GM19468 (cell line): ENCODE data around the gene CDKN1A.
"Not testable (repeated sequence)": the region's sequence is repeated elsewhere in the genome, so short reads cannot be mapped to it uniquely, and the experiment has no call there.

Source experiments
- ATAC-seq: cut with Tn5 transposase; IDR thresholded peaks from one replicate; pipeline ENCODE4 v1.9.1; 2021; ENCODE audit warnings: mild to moderate bottlenecking, moderate library complexity, moderate number of reproducible peaks; ENCODE audit not compliant: unreplicated experiment; ENCODE audit errors: extremely low read depth

The CDKN1A gene

DNA sequence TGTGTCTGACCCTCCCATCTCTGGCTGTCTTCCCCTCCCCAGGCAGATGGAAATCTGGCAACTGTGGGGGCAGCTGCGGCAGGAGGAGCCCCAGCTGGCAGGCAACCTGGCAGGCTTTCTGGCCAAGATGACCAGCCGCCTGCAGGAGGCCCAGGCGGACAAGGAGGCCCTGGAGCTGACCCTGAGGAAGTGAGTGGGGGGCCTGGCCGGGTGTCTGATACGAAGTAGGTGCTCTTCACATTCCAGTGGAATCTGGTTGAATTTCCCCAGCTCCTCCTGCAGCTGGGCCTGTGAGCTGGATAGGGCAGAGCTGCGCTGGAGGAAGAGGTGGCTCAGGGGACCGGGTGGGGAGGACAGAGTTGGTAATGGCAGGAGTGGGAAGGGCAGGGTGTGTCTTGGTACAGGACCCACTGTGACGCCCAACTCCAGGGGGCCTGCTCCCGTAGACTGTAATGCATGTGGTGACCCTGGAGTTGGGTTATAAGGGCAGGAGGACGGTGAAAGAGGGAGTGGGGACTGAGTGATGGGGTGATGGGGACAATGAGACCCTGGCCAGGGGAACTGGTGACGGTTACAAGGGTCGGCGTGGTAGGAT is 38.8 kb downstream of the CDKN1A start:
- ATAC-seq = no peak

DNA sequence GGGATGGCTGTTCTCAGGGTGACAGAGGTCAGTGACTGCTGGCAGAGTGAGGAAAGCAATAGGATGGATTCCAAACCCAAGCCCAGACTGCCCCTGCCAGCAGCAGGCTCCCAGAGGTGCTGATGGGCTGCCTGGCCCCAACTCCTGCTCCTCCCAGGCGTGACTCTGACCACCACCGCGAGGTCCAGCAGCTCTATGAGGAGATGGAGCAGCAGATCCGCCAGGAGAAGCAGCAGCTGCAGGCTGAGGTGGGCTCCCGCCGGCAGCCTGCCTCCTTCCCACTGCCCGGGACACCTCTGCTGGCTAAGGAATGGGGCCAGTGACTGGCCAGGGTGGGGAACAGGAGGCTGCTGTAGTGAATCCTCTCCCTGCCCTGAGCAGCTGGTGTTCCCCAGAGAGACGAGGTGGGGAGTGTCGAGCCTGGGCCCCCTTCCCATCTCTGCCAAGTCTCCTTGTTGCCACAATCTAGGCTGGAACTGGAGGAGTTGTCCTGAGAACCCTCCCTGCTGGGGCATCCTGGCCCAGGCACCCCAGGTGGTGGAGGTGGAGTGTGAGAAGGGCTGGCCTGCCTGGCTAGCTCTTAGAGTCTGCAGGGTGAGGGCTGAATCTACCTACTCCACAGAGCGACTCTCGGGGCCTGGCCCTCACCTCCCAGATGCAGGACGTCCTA is 39.5 kb downstream of the CDKN1A start:
- ATAC-seq = no peak

DNA sequence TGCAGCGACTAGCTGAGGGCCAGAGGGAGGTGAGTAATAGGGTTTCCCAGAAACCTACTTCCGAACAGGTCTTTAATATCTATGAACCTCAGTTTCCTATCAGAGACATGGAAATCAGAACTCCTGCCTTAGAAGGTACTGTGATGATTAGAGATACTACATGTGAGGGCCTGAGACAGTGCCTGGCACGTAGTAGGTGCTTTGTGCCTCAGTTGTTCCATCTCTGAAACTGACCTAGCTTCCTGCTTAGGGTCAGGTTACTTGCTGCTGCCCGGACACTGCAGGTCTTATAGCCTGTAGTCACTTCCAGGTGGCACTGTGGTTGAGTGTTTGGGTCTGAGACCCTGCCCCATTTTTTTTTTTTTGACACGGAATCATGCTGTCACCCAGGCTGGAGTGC is 40.0 kb downstream of the CDKN1A start:
- no peak for ATAC-seq

DNA sequence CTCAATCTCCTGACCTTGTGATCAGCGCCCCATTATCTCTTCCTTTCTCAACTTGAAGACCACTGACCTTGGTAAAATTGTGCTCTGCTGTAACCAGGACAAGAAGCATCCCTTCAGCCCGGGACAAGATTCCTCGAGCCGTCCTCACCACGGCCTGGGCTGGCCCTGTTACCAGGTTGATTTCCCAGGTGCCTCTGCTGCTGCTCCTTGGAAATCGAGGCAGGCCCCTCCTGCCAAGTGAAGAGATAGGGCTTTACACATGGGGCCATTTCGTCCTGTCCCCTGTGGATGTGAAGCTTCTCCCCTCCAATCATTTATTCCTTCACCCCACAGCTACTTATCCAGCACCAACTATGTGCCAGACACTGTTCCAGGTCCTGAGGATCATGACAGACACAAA is 40.6 kb downstream of the CDKN1A start:
- no peak for ATAC-seq

DNA sequence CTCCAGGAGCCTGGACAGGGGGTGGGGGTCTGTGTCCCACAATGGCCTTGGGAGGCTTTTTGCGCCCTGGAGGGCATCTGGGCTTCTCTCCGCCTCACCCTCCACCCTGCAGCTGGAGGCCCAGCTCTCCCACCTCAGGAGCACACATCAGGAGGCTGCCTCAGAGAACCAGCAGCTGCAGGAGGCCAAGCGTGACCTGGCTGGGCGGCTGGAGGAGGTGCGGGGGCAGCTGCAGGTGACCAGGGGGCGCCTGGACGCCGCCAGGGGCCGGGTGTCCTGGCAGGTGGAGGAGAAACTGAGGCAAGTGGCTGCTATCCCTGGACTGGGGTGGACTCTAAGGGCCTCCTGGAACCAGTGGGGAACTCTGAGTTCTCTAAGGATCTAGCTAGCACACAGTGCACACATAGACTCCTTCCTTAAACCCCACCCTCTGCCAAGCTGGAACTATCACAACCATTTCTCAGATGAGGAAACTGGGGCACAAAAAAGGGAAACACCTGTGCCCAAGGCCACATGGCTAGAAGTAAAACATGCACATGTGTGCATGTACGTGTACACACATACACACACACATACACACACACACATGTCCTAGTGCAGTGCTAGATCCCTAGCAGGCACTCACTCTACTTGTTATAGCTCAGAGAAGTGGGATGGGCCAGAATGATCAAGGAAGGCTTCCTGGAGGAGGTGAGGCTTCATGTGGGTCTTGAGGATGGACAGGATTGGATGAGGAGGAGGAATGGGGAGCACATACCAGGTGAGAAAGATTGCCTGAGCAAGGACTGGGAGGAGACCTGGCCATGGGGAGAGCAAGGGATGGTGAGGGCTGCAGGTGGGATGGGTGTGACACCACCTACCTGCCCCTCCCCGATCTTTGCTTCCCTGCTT is 42.0 kb downstream of the CDKN1A start:
- no peak for ATAC-seq

DNA sequence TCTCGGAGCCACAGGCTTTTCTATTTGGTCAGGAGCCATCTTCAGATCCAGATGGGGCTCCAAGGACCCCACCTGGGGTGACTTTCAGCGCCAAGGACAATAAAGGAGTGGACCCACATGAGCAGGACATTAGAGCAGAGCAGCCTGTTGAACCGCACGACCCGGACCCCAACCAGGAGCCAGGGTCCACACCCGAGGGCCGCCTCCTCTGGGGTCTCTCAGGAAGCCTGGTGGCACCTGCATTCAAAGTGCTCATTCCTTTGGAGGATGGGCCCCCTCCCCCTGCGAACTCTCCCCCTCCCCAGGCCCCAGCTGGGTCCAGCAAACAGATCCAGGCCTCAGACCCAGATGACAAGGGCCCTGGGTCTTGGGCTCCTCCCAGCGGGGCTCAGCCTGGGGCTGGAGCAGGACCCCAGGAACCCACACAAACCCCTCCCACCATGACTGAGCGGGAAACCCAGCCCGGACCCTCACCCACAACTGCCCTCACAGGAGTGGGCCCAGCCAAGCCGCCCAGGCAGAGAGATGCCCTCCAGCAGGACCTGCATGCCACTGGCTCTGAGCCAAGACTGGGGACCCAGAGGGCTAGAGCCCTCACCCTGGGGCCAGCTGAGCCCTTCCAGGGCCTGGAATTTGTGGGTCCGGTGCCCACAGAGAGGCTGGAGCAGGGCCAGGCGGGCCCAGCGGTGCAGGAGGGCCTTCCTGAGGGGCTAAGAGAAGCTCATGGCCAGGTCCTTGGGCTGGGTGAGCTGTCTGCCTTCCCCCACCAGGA is 43.0 kb downstream of the CDKN1A start:
- no peak for ATAC-seq

DNA sequence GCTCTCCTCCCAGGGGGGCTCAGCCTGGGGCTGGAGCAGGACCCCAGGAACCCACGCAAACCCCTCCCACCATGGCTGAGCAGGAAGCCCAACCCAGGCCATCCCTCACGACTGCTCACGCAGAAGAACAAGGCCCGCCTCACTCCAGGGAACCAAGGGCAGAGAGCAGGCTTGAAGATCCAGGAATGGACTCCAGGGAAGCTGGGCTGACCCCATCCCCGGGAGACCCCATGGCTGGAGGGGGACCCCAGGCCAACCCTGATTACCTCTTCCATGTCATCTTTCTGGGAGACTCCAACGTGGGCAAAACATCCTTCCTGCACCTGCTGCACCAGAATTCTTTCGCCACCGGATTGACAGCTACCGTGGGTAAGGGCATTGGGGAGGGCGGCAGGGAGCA is 43.9 kb downstream of the CDKN1A start:
- ATAC-seq = no peak

DNA sequence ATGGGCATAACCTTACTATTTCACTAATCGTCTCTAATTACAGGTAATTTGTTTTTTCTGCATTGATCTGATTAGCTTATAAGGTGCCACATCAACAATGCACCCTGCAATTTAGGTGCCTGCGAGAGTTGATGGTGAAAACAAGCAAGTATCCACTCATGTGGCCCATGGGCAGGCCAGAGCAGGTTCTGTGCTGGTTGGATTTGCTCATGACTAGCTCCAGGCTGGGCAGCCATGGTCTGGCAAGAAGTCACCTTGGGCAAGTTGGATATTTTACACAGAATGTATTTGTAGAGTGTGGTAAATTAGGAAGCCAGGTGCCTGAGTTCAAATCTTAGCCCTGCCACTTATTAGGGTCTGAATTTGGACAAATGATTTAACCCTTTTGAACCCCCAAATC is 44.4 kb downstream of the CDKN1A start:
- no peak for ATAC-seq

DNA sequence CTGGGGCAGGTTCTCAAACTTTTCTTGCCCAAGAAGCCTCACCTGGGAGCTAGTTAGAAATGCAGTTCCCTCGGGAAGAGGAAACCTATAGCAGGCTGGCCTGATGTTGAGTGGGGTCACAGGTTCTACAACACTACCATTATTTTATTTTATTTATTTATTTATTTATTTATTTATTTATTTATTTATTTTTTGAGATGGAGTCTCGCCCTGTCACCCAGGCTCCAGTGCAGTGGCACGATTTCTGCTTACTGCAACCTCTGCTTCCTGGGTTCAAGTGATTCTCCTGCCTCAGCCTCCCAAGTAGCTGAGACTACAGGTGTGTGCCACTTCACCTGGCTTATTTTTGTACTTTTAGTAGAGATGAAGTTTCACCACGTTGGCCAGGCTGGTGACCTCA is 45.5 kb downstream of the CDKN1A start:
- not testable (repeated sequence) for ATAC-seq

DNA sequence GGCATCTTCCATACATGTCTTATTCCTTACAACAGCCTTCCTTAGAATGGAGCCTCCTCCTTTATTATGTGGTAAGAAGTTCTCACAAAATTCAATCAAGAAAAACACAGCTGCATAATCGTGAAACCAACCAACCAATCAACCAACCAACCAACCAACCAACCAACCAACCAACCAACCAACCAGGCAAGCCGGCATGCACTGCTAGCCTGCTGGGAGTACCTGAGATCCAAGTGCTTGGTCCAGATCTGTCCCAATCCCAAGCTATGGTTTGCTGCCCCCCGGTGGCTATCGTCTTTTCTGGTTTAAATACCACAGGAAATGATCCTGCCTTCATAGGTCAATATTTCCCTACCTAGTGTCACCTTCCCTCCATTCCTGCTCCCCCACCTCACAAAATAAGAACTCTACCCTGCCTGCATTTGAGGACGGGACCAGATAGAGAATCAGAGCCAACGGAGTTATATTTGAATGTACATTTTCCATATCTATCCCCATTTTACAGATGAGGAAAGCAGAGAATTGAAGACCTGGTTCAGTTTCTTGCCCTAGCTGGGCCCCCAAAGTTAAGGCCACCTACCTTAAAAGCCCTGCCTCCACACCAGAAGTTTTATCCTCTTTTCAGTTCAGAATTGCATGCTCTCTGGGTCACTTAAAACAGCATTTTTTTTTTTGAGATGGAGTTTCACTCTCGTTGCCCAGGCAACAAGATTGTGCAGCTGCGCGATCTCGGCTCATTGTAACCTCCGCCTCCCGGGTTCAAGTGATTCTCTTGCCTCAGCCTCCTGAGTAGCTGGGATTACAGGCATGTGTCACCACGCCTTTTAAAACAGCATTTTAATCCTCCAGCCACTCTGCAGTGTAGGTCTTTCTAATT is 46.2 kb downstream of the CDKN1A start:
- ATAC-seq = no peak

DNA sequence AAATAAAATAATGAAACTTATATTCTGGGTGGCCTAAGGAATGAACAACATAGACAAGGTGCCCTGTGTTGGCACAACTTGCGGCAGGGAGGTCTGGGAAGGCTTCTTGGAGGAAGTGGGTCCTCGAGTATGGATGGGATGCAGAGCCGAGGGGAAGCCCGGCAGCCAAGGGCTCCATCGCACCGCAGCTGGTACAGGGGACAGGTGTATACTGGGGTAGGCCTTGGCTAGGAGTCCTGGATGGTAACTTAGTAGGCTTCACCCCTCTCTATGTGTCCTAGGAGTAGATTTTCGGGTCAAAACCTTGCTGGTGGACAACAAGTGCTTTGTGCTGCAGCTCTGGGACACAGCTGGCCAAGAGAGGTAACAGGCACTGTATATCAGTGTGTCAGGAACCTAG is 47.1 kb downstream of the CDKN1A start:
- ATAC-seq = no peak

DNA sequence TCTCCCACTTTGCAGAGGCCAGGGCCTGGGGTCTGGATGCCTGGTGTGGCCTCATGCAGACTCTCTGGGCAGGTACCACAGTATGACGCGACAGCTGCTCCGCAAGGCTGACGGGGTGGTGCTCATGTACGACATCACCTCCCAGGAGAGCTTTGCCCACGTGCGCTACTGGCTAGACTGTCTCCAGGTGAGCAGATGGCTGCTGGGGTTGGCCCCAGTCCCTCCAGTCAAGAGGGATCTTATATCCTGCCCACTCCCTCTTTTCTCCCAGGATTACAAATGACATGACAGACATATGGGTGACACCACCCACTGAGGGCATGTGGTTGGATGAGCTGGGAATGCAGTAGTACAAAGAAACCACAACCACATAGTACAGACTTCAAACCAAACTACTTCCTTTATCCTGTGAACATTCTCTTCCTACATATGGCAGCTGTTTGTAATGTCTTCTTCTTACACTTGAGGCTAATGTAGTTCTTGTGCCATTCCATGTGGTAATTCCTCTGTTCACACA is 49.0 kb downstream of the CDKN1A start:
- ATAC-seq = no peak

DNA sequence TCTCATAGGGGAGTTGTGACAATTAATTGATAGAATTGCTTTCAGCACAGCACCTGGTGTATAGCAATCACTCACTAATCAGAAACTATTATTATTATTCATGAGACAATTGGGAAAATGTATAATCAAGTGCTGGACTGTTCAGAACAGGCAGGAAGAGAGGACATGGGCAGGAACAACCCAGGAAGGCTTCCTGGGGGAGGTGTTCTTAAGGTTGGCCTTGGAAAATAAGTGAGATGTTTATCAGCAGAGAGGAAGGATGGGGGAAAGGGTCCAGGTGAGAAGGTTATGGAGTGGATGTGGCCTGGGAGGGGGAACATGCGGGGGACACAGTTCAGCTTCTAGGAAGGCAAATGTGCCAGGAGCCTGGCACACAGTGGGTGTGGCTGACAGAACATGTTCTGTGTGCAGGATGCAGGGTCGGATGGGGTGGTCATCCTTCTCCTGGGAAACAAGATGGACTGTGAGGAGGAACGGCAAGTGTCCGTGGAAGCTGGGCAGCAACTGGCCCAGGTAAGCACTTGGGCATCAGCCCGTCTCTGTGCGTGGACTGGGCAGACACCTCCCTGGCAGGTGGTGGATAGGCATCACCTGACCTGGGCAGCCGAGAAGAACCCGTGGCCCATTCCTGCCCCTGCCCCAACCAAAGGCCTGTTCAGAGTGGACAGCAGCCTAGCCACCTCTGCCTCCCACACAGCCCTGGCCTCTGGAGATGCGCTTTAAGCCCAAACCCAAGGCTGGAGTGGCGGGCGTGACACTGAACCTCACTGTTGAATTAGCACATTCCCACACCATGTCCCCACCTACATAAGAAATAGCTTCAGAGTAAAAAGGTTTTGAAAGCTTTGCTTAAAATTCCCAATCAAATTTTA is 50.0 kb downstream of the CDKN1A start:
- no peak for ATAC-seq

DNA sequence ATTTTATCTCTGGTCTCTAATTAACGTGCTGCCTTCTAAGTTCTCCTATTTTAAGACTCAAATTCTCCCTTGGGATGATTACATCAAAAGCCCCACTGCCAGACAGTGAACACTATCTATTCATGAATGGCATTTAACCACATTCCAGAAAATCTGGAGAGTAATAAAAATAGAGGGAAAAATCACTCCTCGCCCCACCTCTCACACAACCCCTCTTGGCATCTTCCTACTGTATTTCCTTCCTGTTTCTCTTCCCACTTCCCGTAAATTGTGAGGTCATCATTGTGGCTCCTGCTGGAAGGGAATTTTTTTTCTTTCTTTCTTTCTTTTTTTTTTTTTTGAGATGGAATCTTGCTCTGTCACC is 50.6 kb downstream of the CDKN1A start:
- no peak for ATAC-seq

DNA sequence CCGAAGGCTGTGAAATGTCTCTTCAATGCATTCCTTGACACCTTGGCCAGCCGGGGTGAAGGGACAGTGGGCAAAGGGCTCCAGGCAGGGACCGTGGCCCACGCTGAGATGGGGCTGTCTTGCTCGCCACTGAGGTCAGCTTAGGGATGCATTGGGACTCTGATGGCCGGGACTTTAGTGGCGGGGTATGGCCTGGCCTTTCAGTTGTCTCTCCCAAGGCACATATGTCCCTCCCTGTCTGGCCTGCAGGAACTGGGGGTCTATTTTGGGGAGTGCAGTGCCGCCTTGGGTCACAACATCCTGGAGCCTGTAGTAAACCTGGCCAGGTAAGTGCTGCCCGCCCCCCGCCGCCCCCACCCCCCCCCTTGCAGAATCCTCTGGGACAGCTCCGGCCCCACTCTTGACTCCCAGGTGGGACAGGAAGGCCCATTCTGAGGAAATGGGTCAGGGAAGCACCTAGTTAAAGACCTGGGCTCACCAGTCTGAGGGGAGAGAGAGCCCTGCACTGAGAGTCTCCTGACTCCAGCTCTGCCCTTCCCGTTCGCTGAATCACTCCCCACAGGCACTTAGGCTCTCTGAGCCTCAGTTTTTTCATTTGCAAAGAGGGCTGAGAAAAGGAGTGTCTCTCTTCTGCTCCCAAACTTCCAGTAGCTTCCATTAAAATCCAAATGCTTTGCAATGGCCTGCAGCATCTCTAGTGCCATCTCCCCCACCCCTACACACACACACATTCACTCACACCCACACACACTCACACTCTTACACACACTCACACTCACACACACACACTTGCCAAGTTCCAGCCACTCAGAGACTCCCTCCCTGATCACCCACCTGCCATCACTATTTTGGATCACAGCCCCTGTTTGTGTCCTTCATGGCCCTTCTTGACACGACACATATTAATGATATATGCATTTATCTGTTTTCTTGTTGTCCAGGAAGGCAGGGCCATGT is 52.2 kb downstream of the CDKN1A start:
- no peak for ATAC-seq

DNA sequence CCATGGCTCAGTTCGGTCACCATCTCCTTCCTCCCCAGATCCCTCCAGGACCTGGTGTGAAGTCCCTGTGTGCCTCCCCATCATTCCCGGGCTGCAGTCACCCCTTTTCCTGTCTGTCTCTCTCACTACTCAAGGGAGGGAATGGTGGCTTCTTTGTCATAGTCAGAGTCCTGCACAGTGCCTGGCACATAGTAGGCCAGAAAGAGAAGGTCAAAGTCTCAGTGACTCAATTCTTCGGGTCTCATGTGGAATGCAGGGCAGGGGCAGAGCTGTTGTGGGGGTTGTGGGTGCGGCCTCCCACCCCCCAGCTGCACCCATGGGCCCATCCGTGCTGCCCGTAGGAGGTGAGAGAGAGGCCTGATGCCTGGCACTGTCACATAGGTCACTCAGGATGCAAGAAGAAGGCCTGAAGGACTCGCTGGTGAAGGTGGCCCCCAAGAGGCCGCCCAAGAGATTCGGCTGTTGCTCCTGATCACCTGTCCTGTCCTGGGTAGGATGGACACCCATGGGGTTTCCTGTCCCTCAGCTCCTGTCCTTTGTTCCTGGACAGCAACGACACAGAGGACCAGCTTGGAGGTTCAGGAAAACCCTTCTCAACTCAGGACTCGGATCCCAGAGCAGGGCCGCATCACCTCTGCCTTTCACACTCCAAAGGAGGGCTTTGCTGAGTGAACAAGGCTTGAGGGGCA is 53.3 kb downstream of the CDKN1A start:
- no peak for ATAC-seq

DNA sequence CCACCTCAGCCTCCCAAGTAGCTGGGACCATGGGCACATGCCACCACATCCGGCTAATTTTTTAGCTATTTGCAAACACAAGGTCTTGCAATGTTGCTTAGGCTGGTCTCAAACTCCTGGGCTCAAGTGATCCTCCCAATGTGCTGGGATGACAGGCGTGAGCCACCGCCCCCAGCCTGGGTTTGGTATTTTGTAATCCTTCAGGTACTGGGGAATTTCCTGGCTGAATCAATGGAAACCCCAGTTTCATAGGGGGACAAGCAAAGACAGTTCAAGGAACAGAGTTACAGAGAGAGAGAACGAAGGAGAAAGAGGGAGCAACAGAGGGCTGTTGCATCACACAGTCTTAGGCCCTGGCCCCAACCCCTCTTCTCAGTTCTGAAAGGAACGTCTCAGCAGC is 54.8 kb downstream of the CDKN1A start:
- no peak for ATAC-seq
